Adrenal gland (tissue), 12 donors: ENCODE measurements around the gene NAALADL2. TPM values are rescaled to one million over a fixed set of nuclear protein-coding genes. Genes with fewer than 3 reads are reported as not detected.

ENCODE experiments used
- DNase-seq, 7 donors: peaks; one replicate each; pipeline ENCODE4 v3.0.0-alpha.2; 2019 to 2020
- H3K27ac ChIP-seq, 5 donors: fragments of 200-600 bp; sonication (generic) in 4 of 5; 1 replicate in 3 of 5; 2 replicates in 2 of 5; pipeline versions ENCODE4 v1.5.1 to v1.8.0; 2016 to 2020; ENCODE audit warnings: mild to moderate bottlenecking in 1 of 5
- H3K27me3 ChIP-seq: fragments of 200-600 bp; 2 replicates; pipeline ENCODE4 v1.8.0; 2021
- H3K36me3 ChIP-seq, 2 donors: fragments of 200-600 bp; replicated peaks in 1 of 2; 1 replicate in 1 of 2; 2 replicates in 1 of 2; pipeline versions ENCODE4 v1.5.1 to v1.8.0; 2018 to 2022
- H3K4me1 ChIP-seq, 2 donors: fragments of 200-600 bp; replicated peaks in 1 of 2; 1 replicate in 1 of 2; 2 replicates in 1 of 2; pipeline versions ENCODE4 v1.5.1 to v1.8.0; 2018 to 2021
- H3K4me3 ChIP-seq, 4 donors: fragments of 200-600 bp; sonication (generic) in 3 of 4; one replicate each; pipeline ENCODE4 v1.5.1; 2016 to 2018
- H3K9me3 ChIP-seq, 3 donors: fragments of 200-600 bp; sonication (generic) in 1 of 3; replicated peaks in 1 of 3; 1 replicate in 2 of 3; 2 replicates in 1 of 3; pipeline versions ENCODE4 v1.5.1 to v1.8.0; 2016 to 2021
- CTCF ChIP-seq, 6 experiments: fragments of 450-650 bp in 4 of 6; fragments of 200-600 bp in 2 of 6; sonication (generic) in 1 of 6; IDR thresholded peaks; 1 replicate in 5 of 6; 2 replicates in 1 of 6; pipeline versions ENCODE4 v1.5.1 to v1.8.0; 2016 to 2021; ENCODE audit warnings: antibody characterized with exemption in 6 of 6, mild to moderate bottlenecking in 2 of 6, moderate library complexity in 1 of 6
- POLR2A ChIP-seq, 2 donors: fragments of 450-650 bp; IDR thresholded peaks; one replicate each; pipeline ENCODE4 v1.6.1; 2017; ENCODE audit warnings: antibody characterized with exemption in 2 of 2, mild to moderate bottlenecking in 2 of 2, moderate library complexity in 1 of 2
- WGBS, 4 donors: extraction: QIAGEN DNeasy Blood & Tissue Kit in 2 of 4; methylation state at CpG; one replicate each; pipeline versions ENCODE4 v1.1.5 to v1.1.7; 2013 to 2017; 5-methylcytosine and 5-hydroxymethylcytosine counted together
- intact Hi-C, 2 donors: fragments of 100-400 bp; cut with DNase I; formaldehyde crosslinking; loops; one replicate each; pipeline versions ENCODE4 v1.14.1 to v1.15.0; 2022 to 2023
- polyA plus RNA-seq, 3 donors: library from polyadenylated mRNA; stranded (reverse); fragments of 200-250 nt in 2 of 3; fragments of 350-450 nt in 1 of 3; fragmentation: Illumina TruSeq in 1 of 3; extraction: RNeasy Lipid Tissue Mini Kit (QIAGEN cat#74804) in 1 of 3; gene quantifications; one replicate each; pipeline ENCODE4 v1.2.3, GENCODE V29; 2013 to 2014
- total RNA-seq, 9 donors: library from RNA; depleted of rRNA in 4 of 9; stranded (reverse); fragments of >200 nt in 4 of 9; fragments of 120-200 nt in 1 of 9; fragmentation: NEBNext Ultra II Directional in 1 of 9; extraction: Animal tissue kit (Norgen Biotek cat#: 25700) in 1 of 9; gene quantifications; one replicate each; pipeline versions ENCODE4 v1.1.0 to v1.2.4, GENCODE V29; 2013 to 2023
- donor health status: healthy with polysubstance abuse.
- donor health status: Bipolar disorder and iron deficiency.
- donor health status: DM: yes; HTN: yes; CAD: no.
- donor health status: DM: no; HTN: no; CAD: no.
- donor health status: DM: no; HTN: no; CAD: no.
- donor health status: DM: yes; HTN: yes; CAD: no.

The NAALADL2 gene
- total and polyA plus RNA-seq, 12 donors, result 0.24 to 7.8 (median 4.8) TPM

- Histone ChIP-seq H3K4me3 (no peak overlapping the region), H3K4me1 (no peaks in the 10 kb centered on the region), H3K36me3 (no peaks in the 10 kb centered on the region), H3K9me3 (no peaks in the 10 kb centered on the region), H3K27me3 (no peaks in the 10 kb centered on the region), H3K27ac (no peak overlapping the region)
- intact Hi-C loops, result no loop called here
- TF ChIP-seq CTCF (IDR thresholded peaks at IDR 0.05) (no peak), POLR2A (IDR thresholded peaks at IDR 0.05) (no peak)
- 66 to 74% (median 71%) methylated on average over 7 of the region's 7 CpGs for WGBS, 4 donors
- no peak for DNase-seq
These were observed 479.8 kb downstream of the NAALADL2 start for GRCh38 chr3:175338775-175339535.

GRCh38 chr3:175340338-175341015 is 481.3 kb downstream of the NAALADL2 start:
- Histone ChIP-seq H3K27me3 (no peaks in the 10 kb centered on the region), H3K9me3 (no peaks in the 10 kb centered on the region), H3K4me1 (no peaks in the 10 kb centered on the region), H3K27ac (no peak overlapping the region), H3K4me3 (no peak overlapping the region), H3K36me3 (no peaks in the 10 kb centered on the region)
- DNase-seq, result no peak
- TF ChIP-seq POLR2A (IDR thresholded peaks at IDR 0.05), result no peak
- TF ChIP-seq CTCF (IDR thresholded peaks at IDR 0.05), result no peak
- WGBS, 4 donors, result 64 to 77% (median 72%) methylated on average over 2 of the region's 2 CpGs
- intact Hi-C loops, result no loop called here

- DNase-seq, result no peak
- Histone ChIP-seq H3K27ac (no peak overlapping the region), H3K36me3 (no peaks in the 10 kb centered on the region), H3K27me3 (no peaks in the 10 kb centered on the region), H3K9me3 (no peaks in the 10 kb centered on the region), H3K4me3 (no peak overlapping the region), H3K4me1 (peaks cover 0 to 5% of the 10 kb centered on the region in 2 donors)
- TF ChIP-seq CTCF (IDR thresholded peaks at IDR 0.05), result no peak
- no peak for TF ChIP-seq POLR2A (IDR thresholded peaks at IDR 0.05)
- intact Hi-C loops, result no loop called here
- 57 to 71% (median 68%) methylated on average over 3 of the region's 3 CpGs for WGBS, 4 donors
These were observed 483.1 kb downstream of the NAALADL2 start for GRCh38 chr3:175342196-175342595.

- 47 to 96% (median 86%) methylated on average over 3 of the region's 3 CpGs for WGBS, 4 donors
- intact Hi-C loops, result no loop called here
- Histone ChIP-seq H3K4me3 (no peak overlapping the region), H3K4me1 (peaks cover 0 to 9% of the 10 kb centered on the region in 2 donors), H3K9me3 (no peaks in the 10 kb centered on the region), H3K36me3 (no peaks in the 10 kb centered on the region), H3K27me3 (no peaks in the 10 kb centered on the region), H3K27ac (no peak overlapping the region)
- TF ChIP-seq CTCF (IDR thresholded peaks at IDR 0.05) (no peak), POLR2A (IDR thresholded peaks at IDR 0.05) (no peak)
- DNase-seq, result no peak
These were observed 484.8 kb downstream of the NAALADL2 start for GRCh38 chr3:175343946-175344345.
